KBM-7 (cell line): ENCODE measurements around the gene CDKAL1.
A peak's percentile ranks its signal among the peaks of the same experiment; 100 is the strongest.
"Not testable (repeated sequence)": the region's sequence is repeated elsewhere in the genome, so short reads cannot be mapped to it uniquely, and the experiment has no call there.

Experiments
- DNase-seq: peaks from one replicate; pipeline ENCODE4 v3.0.0-alpha.2; 2015
- in situ Hi-C: fragments of 300-500 bp; cut with MboI; formaldehyde crosslinking; loops from 2 replicates; pipeline ENCODE4 v1.14.3; 2020; ENCODE audit warnings: low sequenced_read_pairs, low pct_unique_long_range_greater_than_20kb, mixed read lengths

The CDKAL1 gene

GRCh38 chr6:20909621-20910020 lies 375.4 kb downstream of the CDKAL1 start:
- in situ Hi-C loops, result no loop called here
- no peak for DNase-seq

GRCh38 chr6:20911712-20912111 lies 377.5 kb downstream of the CDKAL1 start:
- in situ Hi-C loops, result no loop called here
- no peak for DNase-seq

GRCh38 chr6:20915156-20915555 lies 380.9 kb downstream of the CDKAL1 start:
- peak; percentile 49 for DNase-seq
- in situ Hi-C loops, result no loop called here

- in situ Hi-C loops, result no loop called here
- DNase-seq, result no peak
Measured at GRCh38 chr6:20915626-20916025, 381.4 kb downstream of the CDKAL1 start.

- in situ Hi-C loops, result no loop called here
- DNase-seq, result no peak
Measured at GRCh38 chr6:20916086-20916485, 381.8 kb downstream of the CDKAL1 start.

GRCh38 chr6:20918868-20919267 lies 384.6 kb downstream of the CDKAL1 start:
- DNase-seq, result no peak

GRCh38 chr6:20919677-20920385 lies 385.6 kb downstream of the CDKAL1 start:
- DNase-seq, result no peak
- in situ Hi-C loops, result no loop called here

More at GRCh38 chr6:20918868-20919267, 384.6 kb downstream of the CDKAL1 start:
- in situ Hi-C loops, result no loop called here

- in situ Hi-C loops, result no loop called here
- DNase-seq, result no peak
Measured at GRCh38 chr6:20921578-20921977, 387.3 kb downstream of the CDKAL1 start.

- in situ Hi-C loops, result no loop called here
- DNase-seq, result no peak
Measured at GRCh38 chr6:20922743-20923142, 388.5 kb downstream of the CDKAL1 start.

GRCh38 chr6:20924094-20924493 lies 389.8 kb downstream of the CDKAL1 start:
- in situ Hi-C loops, result not testable (repeated sequence)

GRCh38 chr6:20924911-20925543 lies 390.8 kb downstream of the CDKAL1 start:
- DNase-seq, result no peak
- in situ Hi-C loops, result no loop called here

More at GRCh38 chr6:20924094-20924493, 389.8 kb downstream of the CDKAL1 start:
- not testable (repeated sequence) for DNase-seq

GRCh38 chr6:20927130-20927860 lies 393.0 kb downstream of the CDKAL1 start:
- no peak for DNase-seq
- in situ Hi-C loops, result no loop called here

- no peak for DNase-seq
- in situ Hi-C loops, result no loop called here
Measured at GRCh38 chr6:20929283-20929682, 395.0 kb downstream of the CDKAL1 start.

GRCh38 chr6:20931093-20931492 lies 396.8 kb downstream of the CDKAL1 start:
- DNase-seq, result no peak

GRCh38 chr6:20931772-20932171 lies 397.5 kb downstream of the CDKAL1 start:
- DNase-seq, result no peak
- in situ Hi-C loops, result no loop called here

More at GRCh38 chr6:20931093-20931492, 396.8 kb downstream of the CDKAL1 start:
- in situ Hi-C loops, result no loop called here

- in situ Hi-C loops, result no loop called here
- no peak for DNase-seq
Measured at GRCh38 chr6:20932284-20932683, 398.0 kb downstream of the CDKAL1 start.

- in situ Hi-C loops, result no loop called here
- DNase-seq, result no peak
Measured at GRCh38 chr6:20933057-20933788, 399.0 kb downstream of the CDKAL1 start.

- in situ Hi-C loops, result no loop called here
- DNase-seq, result no peak
Measured at GRCh38 chr6:20936949-20937348, 402.7 kb downstream of the CDKAL1 start.

GRCh38 chr6:20939161-20939775 lies 405.0 kb downstream of the CDKAL1 start:
- in situ Hi-C loops, result no loop called here
- no peak for DNase-seq
